Neural cell (in vitro differentiated cells): ENCODE data around the gene CCS. TPM values are rescaled to one million over a fixed set of nuclear protein-coding genes. Genes with fewer than 3 reads are reported as not detected.

Experiments used
- H2AFZ ChIP-seq: fragments of 200-600, 300-800 bp; sonication (generic), shearing (Covaris generic); 2 replicates; pipeline ENCODE4 v1.6.0; 2014; ENCODE audit warnings: low read depth, mild to moderate bottlenecking, antibody characterized with exemption, low read length, moderate library complexity
- H3F3A ChIP-seq: fragments of 200-600 bp; shearing (Covaris generic); 2 replicates; pipeline ENCODE4 v1.6.1; 2016; ENCODE audit warnings: mild to moderate bottlenecking, moderate library complexity, mixed read lengths, antibody characterized with exemption, low read length; ENCODE audit not compliant: insufficient read depth, poor library complexity, severe bottlenecking
- H3K27ac ChIP-seq: fragments of 200-600, 300-800 bp; sonication (generic), shearing (Covaris generic); 2 replicates; pipeline ENCODE4 v1.5.1; 2014; ENCODE audit warnings: mild to moderate bottlenecking, low read length, moderate library complexity
- H3K27me3 ChIP-seq: fragments of 300-800, 200-600 bp; sonication (generic), shearing (Covaris generic); 2 replicates; pipeline ENCODE4 v1.6.0; 2014; ENCODE audit warnings: mild to moderate bottlenecking, low read depth, low read length, moderate library complexity; ENCODE audit not compliant: insufficient read depth
- H3K36me3 ChIP-seq: fragments of 300-800, 200-600 bp; sonication (generic), shearing (Covaris generic); 2 replicates; pipeline ENCODE4 v1.5.1; 2014; ENCODE audit warnings: mild to moderate bottlenecking, antibody characterized with exemption, low read length, moderate library complexity; ENCODE audit not compliant: insufficient read depth
- H3K4me2 ChIP-seq: fragments of 300-800, 200-600 bp; sonication (generic), shearing (Covaris generic); 2 replicates; pipeline ENCODE4 v1.6.0; 2014; ENCODE audit warnings: mild to moderate bottlenecking, low read length
- H3K4me3 ChIP-seq: fragments of 300-800, 200-600 bp; sonication (generic), shearing (Covaris generic); 2 replicates; pipeline ENCODE4 v1.5.1; 2014; ENCODE audit warnings: mild to moderate bottlenecking, low read length, moderate library complexity
- H3K79me2 ChIP-seq: fragments of 200-600 bp; shearing (Covaris generic); replicated peaks from 2 replicates; pipeline ENCODE4 v1.6.0; 2014; ENCODE audit warnings: mild to moderate bottlenecking, low read length, moderate library complexity; ENCODE audit not compliant: insufficient read depth
- H3K9ac ChIP-seq: fragments of 300-800, 200-600 bp; sonication (generic), shearing (Covaris generic); 2 replicates; pipeline ENCODE4 v1.6.1; 2016; ENCODE audit warnings: mild to moderate bottlenecking, low read length, mixed read lengths
- H3K9me2 ChIP-seq: fragments of 200-600 bp; shearing (Covaris generic); 2 replicates; pipeline ENCODE4 v1.6.1; 2016; ENCODE audit warnings: mild to moderate bottlenecking, low read length, mixed read lengths; ENCODE audit not compliant: insufficient read depth
- H3K9me3 ChIP-seq: fragments of 200-600, 300-800 bp; sonication (generic), shearing (Covaris generic); 2 replicates; pipeline ENCODE4 v1.6.1; 2016; ENCODE audit warnings: mild to moderate bottlenecking, mixed run types, low read length, moderate library complexity, mixed read lengths
- H4K20me1 ChIP-seq: fragments of 200-600 bp; shearing (Covaris generic); 2 replicates; pipeline ENCODE4 v1.6.1; 2016; ENCODE audit warnings: mild to moderate bottlenecking, mixed run types; ENCODE audit not compliant: insufficient read depth
- EP300 ChIP-seq: fragments of 450-650 bp; conservative IDR thresholded peaks from 2 replicates; pipeline ENCODE4 v1.6.1; 2014; ENCODE audit warnings: antibody characterized with exemption, mild to moderate bottlenecking, moderate library complexity; ENCODE audit not compliant: poor library complexity, severe bottlenecking
- EZH2 ChIP-seq: fragments of 200-600, 300-800 bp; shearing (Covaris generic), sonication (generic); IDR thresholded peaks from 2 replicates; pipeline ENCODE4 v1.6.1; 2014; ENCODE audit warnings: antibody characterized with exemption, low read length, borderline replicate concordance, mild to moderate bottlenecking; ENCODE audit not compliant: insufficient read depth, poor library complexity, severe bottlenecking
- MXI1 ChIP-seq: fragments of 450-650 bp; conservative IDR thresholded peaks from 2 replicates; pipeline ENCODE4 v1.6.1; 2014; ENCODE audit warnings: antibody characterized with exemption, mild to moderate bottlenecking; ENCODE audit not compliant: poor library complexity, severe bottlenecking
- POLR2AphosphoS5 ChIP-seq: IDR thresholded peaks from 2 replicates; pipeline ENCODE4 v1.6.1; 2012
- RAD21 ChIP-seq: fragments of 450-650 bp; conservative IDR thresholded peaks from 2 replicates; pipeline ENCODE4 v1.6.1; 2014; ENCODE audit warnings: antibody characterized with exemption, mild to moderate bottlenecking, moderate library complexity
- SMC3 ChIP-seq: fragments of 450-650 bp; conservative IDR thresholded peaks from 2 replicates; pipeline ENCODE4 v1.6.1; 2014; ENCODE audit warnings: antibody characterized with exemption, mild to moderate bottlenecking, moderate library complexity; ENCODE audit not compliant: poor library complexity
- TAF1 ChIP-seq: IDR thresholded peaks from 2 replicates; pipeline ENCODE4 v1.6.1; 2012; ENCODE audit warnings: low read depth
- polyA plus RNA-seq: library from polyadenylated mRNA; depleted of rRNA; stranded (reverse); fragments of >200 nt; gene quantifications from 2 replicates; pipeline ENCODE4 v1.2.3, GENCODE V29; 2014
- TF ChIP-seq, protein P1 (sequence below): fragments of 450-650 bp; IDR thresholded peaks from 2 replicates; pipeline ENCODE4 v1.5.1; 2014; ENCODE audit warnings: antibody characterized with exemption, mild to moderate bottlenecking, moderate library complexity; ENCODE audit not compliant: poor library complexity, severe bottlenecking
- TF ChIP-seq, protein P2 (sequence below): IDR thresholded peaks from 2 replicates; pipeline ENCODE4 v1.6.1; 2012; ENCODE audit warnings: borderline replicate concordance

The CCS gene
- polyA plus RNA-seq, 1 donor from 2014 or later, result 40.8 TPM

DNA sequence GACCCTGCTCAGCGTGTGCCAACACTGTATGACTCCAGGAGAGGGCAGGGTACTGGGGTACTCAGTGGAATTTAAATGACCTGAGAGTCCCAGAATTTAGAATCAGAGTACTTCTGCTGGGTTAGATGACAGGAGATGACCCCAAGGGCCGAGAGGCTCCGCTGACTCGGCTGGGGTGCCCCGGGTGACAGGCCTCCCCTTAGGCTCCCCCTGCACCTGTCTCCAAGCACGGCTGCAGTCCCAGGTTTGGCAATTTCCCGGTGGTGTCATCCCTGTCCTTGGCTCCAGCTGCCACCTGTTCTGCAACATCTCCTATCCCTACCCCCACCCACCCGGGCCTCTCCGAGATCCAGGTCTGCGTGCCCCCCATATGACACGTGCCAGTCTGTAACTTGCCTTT, 44.9 kb upstream of the CCS start:
- Histone ChIP-seq H3K27me3 (no peaks in the 10 kb centered on the region), H3K27ac (no peak overlapping the region), H2AFZ (no peak overlapping the region), H3K36me3 (no peaks in the 10 kb centered on the region), H3K4me2 (no peak overlapping the region), H4K20me1 (no peaks in the 10 kb centered on the region), H3K9ac (no peak overlapping the region), H3F3A (no peaks in the 10 kb centered on the region), H3K4me3 (no peak overlapping the region), H3K79me2 (no peaks in the 10 kb centered on the region), H3K9me2 (no peaks in the 10 kb centered on the region), H3K9me3 (no peaks in the 10 kb centered on the region)
- TF ChIP-seq TAF1, result no peak
- no peak for TF ChIP-seq RAD21
- TF ChIP-seq EZH2, result no peak
- TF ChIP-seq EP300, result no peak
- TF ChIP-seq, protein P1, sequence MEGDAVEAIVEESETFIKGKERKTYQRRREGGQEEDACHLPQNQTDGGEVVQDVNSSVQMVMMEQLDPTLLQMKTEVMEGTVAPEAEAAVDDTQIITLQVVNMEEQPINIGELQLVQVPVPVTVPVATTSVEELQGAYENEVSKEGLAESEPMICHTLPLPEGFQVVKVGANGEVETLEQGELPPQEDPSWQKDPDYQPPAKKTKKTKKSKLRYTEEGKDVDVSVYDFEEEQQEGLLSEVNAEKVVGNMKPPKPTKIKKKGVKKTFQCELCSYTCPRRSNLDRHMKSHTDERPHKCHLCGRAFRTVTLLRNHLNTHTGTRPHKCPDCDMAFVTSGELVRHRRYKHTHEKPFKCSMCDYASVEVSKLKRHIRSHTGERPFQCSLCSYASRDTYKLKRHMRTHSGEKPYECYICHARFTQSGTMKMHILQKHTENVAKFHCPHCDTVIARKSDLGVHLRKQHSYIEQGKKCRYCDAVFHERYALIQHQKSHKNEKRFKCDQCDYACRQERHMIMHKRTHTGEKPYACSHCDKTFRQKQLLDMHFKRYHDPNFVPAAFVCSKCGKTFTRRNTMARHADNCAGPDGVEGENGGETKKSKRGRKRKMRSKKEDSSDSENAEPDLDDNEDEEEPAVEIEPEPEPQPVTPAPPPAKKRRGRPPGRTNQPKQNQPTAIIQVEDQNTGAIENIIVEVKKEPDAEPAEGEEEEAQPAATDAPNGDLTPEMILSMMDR, result no peak
- no peak for TF ChIP-seq SMC3
- no peak for TF ChIP-seq POLR2AphosphoS5
- TF ChIP-seq, protein P2, sequence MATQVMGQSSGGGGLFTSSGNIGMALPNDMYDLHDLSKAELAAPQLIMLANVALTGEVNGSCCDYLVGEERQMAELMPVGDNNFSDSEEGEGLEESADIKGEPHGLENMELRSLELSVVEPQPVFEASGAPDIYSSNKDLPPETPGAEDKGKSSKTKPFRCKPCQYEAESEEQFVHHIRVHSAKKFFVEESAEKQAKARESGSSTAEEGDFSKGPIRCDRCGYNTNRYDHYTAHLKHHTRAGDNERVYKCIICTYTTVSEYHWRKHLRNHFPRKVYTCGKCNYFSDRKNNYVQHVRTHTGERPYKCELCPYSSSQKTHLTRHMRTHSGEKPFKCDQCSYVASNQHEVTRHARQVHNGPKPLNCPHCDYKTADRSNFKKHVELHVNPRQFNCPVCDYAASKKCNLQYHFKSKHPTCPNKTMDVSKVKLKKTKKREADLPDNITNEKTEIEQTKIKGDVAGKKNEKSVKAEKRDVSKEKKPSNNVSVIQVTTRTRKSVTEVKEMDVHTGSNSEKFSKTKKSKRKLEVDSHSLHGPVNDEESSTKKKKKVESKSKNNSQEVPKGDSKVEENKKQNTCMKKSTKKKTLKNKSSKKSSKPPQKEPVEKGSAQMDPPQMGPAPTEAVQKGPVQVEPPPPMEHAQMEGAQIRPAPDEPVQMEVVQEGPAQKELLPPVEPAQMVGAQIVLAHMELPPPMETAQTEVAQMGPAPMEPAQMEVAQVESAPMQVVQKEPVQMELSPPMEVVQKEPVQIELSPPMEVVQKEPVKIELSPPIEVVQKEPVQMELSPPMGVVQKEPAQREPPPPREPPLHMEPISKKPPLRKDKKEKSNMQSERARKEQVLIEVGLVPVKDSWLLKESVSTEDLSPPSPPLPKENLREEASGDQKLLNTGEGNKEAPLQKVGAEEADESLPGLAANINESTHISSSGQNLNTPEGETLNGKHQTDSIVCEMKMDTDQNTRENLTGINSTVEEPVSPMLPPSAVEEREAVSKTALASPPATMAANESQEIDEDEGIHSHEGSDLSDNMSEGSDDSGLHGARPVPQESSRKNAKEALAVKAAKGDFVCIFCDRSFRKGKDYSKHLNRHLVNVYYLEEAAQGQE, result no peak
- TF ChIP-seq MXI1, result no peak

- Histone ChIP-seq H2AFZ (no peak overlapping the region), H3K4me2 (no peak overlapping the region), H3K9ac (no peak overlapping the region), H3K36me3 (no peaks in the 10 kb centered on the region), H3K9me3 (no peaks in the 10 kb centered on the region), H3K9me2 (no peaks in the 10 kb centered on the region), H3K27me3 (no peaks in the 10 kb centered on the region), H3F3A (no peaks in the 10 kb centered on the region), H3K27ac (no peak overlapping the region), H4K20me1 (no peaks in the 10 kb centered on the region), H3K4me3 (no peak overlapping the region), H3K79me2 (no peaks in the 10 kb centered on the region)
- TF ChIP-seq EP300 (no peak), POLR2AphosphoS5 (no peak), TAF1 (no peak), EZH2 (no peak), RAD21 (no peak), SMC3 (no peak), MXI1 (no peak)
- TF ChIP-seq, protein P1, result no peak
- TF ChIP-seq, protein P2, result no peak
Observed at GRCh38 chr11:66548774-66549630, 44.0 kb upstream of the CCS start.
